ENCODE results near the gene DDX41.
A peak's percentile ranks its signal among the peaks of the same experiment; 100 is the strongest.

The DDX41 gene

DNA sequence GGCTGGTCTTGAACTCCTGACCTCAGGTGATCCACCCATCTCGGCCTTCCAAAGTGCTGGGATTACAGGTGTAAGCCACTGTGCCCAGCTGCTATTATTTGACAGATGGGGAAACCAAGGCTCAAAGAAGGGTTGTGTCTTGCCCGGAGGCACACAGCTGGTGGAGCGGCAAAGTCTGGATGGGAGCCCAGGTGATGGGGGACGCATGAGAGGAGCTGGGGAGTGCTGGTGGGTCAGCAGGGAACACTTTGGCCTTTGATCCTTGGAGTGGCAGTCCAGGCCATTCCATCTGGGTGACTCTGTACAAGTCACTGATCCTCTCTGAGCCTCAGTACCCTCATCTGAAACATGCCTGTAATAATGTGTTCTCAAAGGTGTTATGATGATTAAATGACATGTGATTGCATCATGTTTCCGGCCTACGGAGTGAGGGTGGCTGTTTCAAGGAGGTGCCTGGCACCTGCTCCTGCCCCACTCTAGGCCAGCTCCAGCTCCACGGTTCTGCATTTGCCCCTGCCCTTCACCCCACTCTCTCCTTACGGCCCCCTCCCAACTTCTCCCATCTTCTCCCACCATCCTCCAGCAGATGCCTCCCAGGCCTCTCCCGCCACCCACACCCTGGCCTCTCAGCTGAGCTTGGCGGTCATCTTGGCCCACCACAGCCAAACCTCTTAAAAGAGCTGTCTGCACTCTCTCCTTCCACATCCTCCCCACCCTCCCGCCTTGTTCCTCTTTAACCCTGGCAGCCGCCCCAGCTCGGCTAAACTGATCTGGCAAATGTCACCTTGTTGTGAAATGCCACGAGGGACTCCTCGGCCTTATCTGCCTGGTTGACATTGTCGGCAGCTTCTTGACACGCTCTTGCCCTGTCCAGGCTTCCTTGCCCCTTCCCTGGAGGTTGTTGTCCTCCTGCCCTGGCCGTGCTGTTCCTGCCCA lies 37.8 kb downstream of the DDX41 start:
- H3K4me3 Mint-ChIP-seq, result peak overlapping the region in 2 of 3 experiments; percentile 16 to 65
- TF ChIP-seq, protein P1, sequence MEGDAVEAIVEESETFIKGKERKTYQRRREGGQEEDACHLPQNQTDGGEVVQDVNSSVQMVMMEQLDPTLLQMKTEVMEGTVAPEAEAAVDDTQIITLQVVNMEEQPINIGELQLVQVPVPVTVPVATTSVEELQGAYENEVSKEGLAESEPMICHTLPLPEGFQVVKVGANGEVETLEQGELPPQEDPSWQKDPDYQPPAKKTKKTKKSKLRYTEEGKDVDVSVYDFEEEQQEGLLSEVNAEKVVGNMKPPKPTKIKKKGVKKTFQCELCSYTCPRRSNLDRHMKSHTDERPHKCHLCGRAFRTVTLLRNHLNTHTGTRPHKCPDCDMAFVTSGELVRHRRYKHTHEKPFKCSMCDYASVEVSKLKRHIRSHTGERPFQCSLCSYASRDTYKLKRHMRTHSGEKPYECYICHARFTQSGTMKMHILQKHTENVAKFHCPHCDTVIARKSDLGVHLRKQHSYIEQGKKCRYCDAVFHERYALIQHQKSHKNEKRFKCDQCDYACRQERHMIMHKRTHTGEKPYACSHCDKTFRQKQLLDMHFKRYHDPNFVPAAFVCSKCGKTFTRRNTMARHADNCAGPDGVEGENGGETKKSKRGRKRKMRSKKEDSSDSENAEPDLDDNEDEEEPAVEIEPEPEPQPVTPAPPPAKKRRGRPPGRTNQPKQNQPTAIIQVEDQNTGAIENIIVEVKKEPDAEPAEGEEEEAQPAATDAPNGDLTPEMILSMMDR (IDR thresholded peaks at IDR 0.05; ENCODE audit: unreplicated experiment in 3 of 3), result no peak
- peaks cover 3% of the 10 kb centered on the region for H3K27me3 Mint-ChIP-seq (ENCODE audit: low read depth)
- H3K27ac Mint-ChIP-seq, result peak overlapping the region; percentile 78 to 98 (median 90)
- H3K4me1 Mint-ChIP-seq, result peaks cover 52% of the 10 kb centered on the region
- H3K36me3 Mint-ChIP-seq (ENCODE audit: low read depth), result peaks cover 18% of the 10 kb centered on the region
- no peaks in the 10 kb centered on the region for H3K9me3 Mint-ChIP-seq

DNA sequence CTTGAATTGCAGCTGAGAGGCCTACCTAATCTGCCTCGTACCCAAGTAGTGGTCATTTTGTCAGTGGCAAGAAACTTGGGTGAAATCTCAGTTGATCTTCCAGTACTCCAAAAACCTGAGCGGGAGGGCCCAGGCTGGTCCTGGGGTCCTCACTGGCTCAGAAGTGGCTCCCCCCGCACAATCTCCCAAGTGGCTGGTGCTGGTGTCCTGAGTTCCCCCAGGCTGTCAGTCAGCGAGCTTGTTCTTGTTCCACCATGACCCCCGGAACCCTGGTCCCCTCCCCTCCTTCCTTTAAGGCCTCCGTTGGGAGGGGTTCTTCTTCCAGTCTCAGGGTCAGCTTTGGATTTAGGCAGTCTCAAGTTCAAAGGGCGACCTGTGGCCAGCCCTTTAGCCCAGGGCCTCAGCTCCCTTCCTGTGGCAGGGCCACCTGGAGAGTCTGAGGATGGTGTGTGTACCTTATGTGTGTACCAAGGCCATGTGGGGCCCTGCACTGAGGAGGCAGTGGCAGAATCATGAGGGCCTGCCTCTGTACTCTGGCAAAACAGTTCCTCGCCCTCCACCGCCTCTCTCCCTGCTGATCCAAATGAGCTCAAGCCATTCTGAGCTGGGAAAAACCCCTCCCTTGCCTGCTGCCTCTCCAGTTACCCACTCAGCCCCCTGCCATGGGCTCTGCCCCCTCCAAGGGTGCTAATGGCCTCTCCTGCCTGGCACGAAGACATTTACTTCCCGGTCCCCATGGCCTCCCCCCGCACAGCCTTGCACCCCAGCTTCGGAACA lies 38.9 kb downstream of the DDX41 start:
- no peaks in the 10 kb centered on the region for H3K9me3 Mint-ChIP-seq
- peaks cover 3% of the 10 kb centered on the region for H3K27me3 Mint-ChIP-seq (ENCODE audit: low read depth)
- peak overlapping the region; percentile 44 to 98 (median 90) for H3K27ac Mint-ChIP-seq
- peaks cover 50% of the 10 kb centered on the region for H3K4me1 Mint-ChIP-seq
- H3K36me3 Mint-ChIP-seq (ENCODE audit: low read depth), result peaks cover 10% of the 10 kb centered on the region
- TF ChIP-seq, protein P1 (IDR thresholded peaks at IDR 0.05; ENCODE audit: unreplicated experiment in 3 of 3), result no peak
- peak overlapping the region; percentile 32 to 58 (median 47) for H3K4me3 Mint-ChIP-seq

DNA sequence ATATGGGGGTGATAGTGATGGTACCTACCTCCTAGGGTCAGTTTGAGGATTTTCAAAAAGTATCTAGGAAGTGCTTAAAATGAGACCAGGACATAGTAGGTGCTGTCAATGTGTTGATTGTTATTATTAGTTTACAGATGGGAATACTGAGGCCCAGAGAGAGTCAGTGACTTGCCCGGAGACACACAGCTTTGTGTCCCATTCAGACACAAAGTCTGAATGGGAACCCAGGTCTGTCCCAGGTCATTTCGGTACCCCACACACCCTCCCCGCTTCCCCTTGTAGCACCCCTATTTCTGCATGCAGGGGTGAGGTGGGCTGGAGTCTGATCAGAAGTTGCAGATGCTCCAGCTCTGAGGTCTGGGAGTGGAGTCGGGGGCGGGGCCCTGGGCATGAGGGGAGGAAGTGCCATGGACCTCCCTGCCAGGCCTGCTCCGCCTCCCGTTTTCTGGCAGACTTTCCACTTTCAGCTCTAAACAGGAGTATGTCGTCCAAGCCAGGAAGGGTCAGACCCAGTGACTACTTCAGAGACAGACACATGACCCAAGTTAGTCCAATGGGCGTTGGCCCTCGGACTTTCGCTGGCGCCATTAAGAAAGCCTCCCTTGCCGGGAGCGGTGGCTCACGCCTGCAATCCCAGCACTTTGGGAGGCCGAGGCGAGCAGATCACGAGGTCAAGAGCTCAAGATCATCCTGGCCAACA lies 40.1 kb downstream of the DDX41 start:
- Mint-ChIP-seq H3K27me3 (ENCODE audit: low read depth) (peaks cover 3% of the 10 kb centered on the region), H3K36me3 (ENCODE audit: low read depth) (peaks cover 5% of the 10 kb centered on the region), H3K4me1 (peaks cover 51% of the 10 kb centered on the region), H3K27ac (peak overlapping the region; percentile 12 to 75 (median 72)), H3K9me3 (no peaks in the 10 kb centered on the region), H3K4me3 (peak overlapping the region; percentile 20 to 78 (median 55))
- TF ChIP-seq, protein P1 (IDR thresholded peaks at IDR 0.05; ENCODE audit: unreplicated experiment in 3 of 3), result no peak

DNA sequence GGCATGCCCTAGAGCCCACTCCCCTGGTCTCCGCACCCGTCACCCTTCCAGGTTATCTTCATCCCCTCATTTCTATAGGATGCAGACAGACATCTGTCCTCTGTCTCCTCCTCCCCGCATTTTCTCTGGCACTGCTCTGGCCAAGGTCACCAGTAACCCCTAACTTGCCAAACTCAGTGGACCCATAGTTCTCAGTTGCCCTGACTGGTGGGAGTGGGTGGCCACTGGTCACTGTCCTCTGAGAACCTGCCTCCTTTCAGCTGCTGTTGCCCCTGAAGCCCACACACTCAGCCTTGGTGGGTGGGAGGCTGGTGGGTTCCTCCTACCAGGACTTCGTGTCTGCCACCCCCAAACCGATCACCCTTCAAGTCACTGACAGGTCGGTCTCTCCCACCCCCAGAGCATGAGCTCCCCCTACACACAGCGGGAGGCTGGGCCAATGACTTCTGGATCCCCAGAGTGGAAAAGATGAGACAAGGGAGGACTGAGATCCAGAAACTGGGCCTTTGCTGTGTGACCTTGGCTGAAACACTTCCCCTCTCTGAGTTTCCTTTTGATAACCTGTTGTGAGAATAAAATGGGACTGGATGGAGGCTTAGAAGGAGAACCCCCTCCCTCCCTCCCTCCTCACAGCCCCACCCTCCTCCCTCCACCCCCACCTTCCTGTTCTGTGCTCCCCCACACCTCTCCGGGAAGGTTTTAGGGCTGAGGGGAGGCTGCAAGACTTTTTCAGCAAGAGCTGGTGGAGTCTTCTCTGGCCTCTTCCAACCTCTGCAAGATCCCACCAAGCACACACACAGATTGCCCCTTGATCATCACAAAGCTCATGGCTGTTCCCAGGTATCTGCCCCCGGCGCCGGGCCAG lies 41.0 kb downstream of the DDX41 start:
- TF ChIP-seq, protein P1 (IDR thresholded peaks at IDR 0.05; ENCODE audit: unreplicated experiment in 3 of 3), result no peak
- peaks cover 8% of the 10 kb centered on the region for H3K36me3 Mint-ChIP-seq (ENCODE audit: low read depth)
- H3K4me1 Mint-ChIP-seq, result peaks cover 60% of the 10 kb centered on the region
- H3K27me3 Mint-ChIP-seq (ENCODE audit: low read depth), result peaks cover 3% of the 10 kb centered on the region
- H3K27ac Mint-ChIP-seq, result peak overlapping the region; percentile 53 to 85 (median 83)
- H3K4me3 Mint-ChIP-seq, result peak overlapping the region; percentile 76 to 85 (median 78)
- H3K9me3 Mint-ChIP-seq, result no peaks in the 10 kb centered on the region
